ENCODE results near the gene HIC2. TPM values are rescaled to one million over a fixed set of nuclear protein-coding genes. Genes with fewer than 3 reads are reported as not detected.
"Not testable (repeated sequence)": the region's sequence is repeated elsewhere in the genome, so short reads cannot be mapped to it uniquely, and the experiment has no call there.

HIC2 gene
- total RNA-seq, 1 donor: 3.3 TPM

- no peak overlapping the region for H3K4me3 ChIP-seq (ENCODE audit: low read depth, low read length)
- DNase-seq (ENCODE audit: low read depth): no peak
- TF ChIP-seq CTCF (IDR thresholded peaks at IDR 0.05; ENCODE audit: insufficient read depth, low read length): no peak
Observed at GRCh38 chr22:21448627-21449416, 31.7 kb downstream of the HIC2 start.

- no peak for DNase-seq (ENCODE audit: low read depth)
- H3K4me3 ChIP-seq (ENCODE audit: low read depth, low read length): no peak overlapping the region
- no peak for TF ChIP-seq CTCF (IDR thresholded peaks at IDR 0.05; ENCODE audit: insufficient read depth, low read length)
Observed at GRCh38 chr22:21449531-21450319, 32.6 kb downstream of the HIC2 start.

GRCh38 chr22:21450320-21450831, 33.2 kb downstream of the HIC2 start:
- TF ChIP-seq CTCF (IDR thresholded peaks at IDR 0.05; ENCODE audit: insufficient read depth, low read length): peak; percentile 10
- no peak overlapping the region for H3K4me3 ChIP-seq (ENCODE audit: low read depth, low read length)
- no peak for DNase-seq (ENCODE audit: low read depth)

- TF ChIP-seq CTCF (IDR thresholded peaks at IDR 0.05; ENCODE audit: insufficient read depth, low read length): no peak
- no peak overlapping the region for H3K4me3 ChIP-seq (ENCODE audit: low read depth, low read length)
- DNase-seq (ENCODE audit: low read depth): no peak
Observed at GRCh38 chr22:21450858-21451353, 33.7 kb downstream of the HIC2 start.

- no peak overlapping the region for H3K4me3 ChIP-seq (ENCODE audit: low read depth, low read length)
- DNase-seq (ENCODE audit: low read depth): no peak
- no peak for TF ChIP-seq CTCF (IDR thresholded peaks at IDR 0.05; ENCODE audit: insufficient read depth, low read length)
Observed at GRCh38 chr22:21451545-21452520, 34.7 kb downstream of the HIC2 start.

GRCh38 chr22:21452666-21453065, 35.5 kb downstream of the HIC2 start:
- H3K4me3 ChIP-seq (ENCODE audit: low read depth, low read length); DNase-seq (ENCODE audit: low read depth): not testable (repeated sequence)

- H3K4me3 ChIP-seq (ENCODE audit: low read depth, low read length); DNase-seq (ENCODE audit: low read depth): not testable (repeated sequence)
Observed at GRCh38 chr22:21454998-21455333, 37.8 kb downstream of the HIC2 start.

Measured in fibroblast of the aortic adventitia (primary cell).